ENCODE data around the gene AFAP1.

GRCh38 chr4:7815562-7815961 lies 124.1 kb downstream of the AFAP1 start:
- TF ChIP-seq BHLHE40 (IDR thresholded peaks at IDR 0.05; ENCODE audit: low read depth, low read length), result no peak
- TF ChIP-seq, protein P1, sequence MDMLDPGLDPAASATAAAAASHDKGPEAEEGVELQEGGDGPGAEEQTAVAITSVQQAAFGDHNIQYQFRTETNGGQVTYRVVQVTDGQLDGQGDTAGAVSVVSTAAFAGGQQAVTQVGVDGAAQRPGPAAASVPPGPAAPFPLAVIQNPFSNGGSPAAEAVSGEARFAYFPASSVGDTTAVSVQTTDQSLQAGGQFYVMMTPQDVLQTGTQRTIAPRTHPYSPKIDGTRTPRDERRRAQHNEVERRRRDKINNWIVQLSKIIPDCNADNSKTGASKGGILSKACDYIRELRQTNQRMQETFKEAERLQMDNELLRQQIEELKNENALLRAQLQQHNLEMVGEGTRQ (IDR thresholded peaks at IDR 0.05; ENCODE audit: low read depth, low read length), result no peak

All from IMR-90 (cell line).